H9 (cell line): Measurements from ENCODE around the gene ITGA1. TPM values are rescaled to one million over a fixed set of nuclear protein-coding genes. Genes with fewer than 3 reads are reported as not detected.

ENCODE experiments used
- DNase-seq: peaks from one replicate; pipeline ENCODE4 v3.0.0-alpha.2; 2017
- H2AFZ ChIP-seq: one replicate; pipeline ENCODE4 v1.6.1; 2013; ENCODE audit warnings: mild to moderate bottlenecking, low read length, control low read depth, moderate library complexity
- H2AK5ac ChIP-seq: 2 replicates; pipeline ENCODE4 v1.6.1; 2013; ENCODE audit warnings: low read length, control low read depth, mixed read lengths; ENCODE audit not compliant: insufficient read length
- H2BK120ac ChIP-seq: one replicate; pipeline ENCODE4 v1.6.1; 2013; ENCODE audit warnings: low read depth, mild to moderate bottlenecking, low read length, control low read depth, inconsistent platforms; ENCODE audit not compliant: poor library complexity, severe bottlenecking
- H2BK12ac ChIP-seq: 2 replicates; pipeline ENCODE4 v1.6.1; 2013; ENCODE audit warnings: low read length, control low read depth, mixed read lengths, low read depth; ENCODE audit not compliant: insufficient read length
- H2BK15ac ChIP-seq: 2 replicates; pipeline ENCODE4 v1.6.1; 2013; ENCODE audit warnings: low read depth, low read length, control low read depth
- H2BK20ac ChIP-seq: one replicate; pipeline ENCODE4 v1.6.1; 2013; ENCODE audit warnings: low read depth, mild to moderate bottlenecking, low read length, control low read depth, inconsistent platforms; ENCODE audit not compliant: poor library complexity, severe bottlenecking
- H2BK5ac ChIP-seq: 2 replicates; pipeline ENCODE4 v1.6.1; 2013; ENCODE audit warnings: low read length, control low read depth, mixed read lengths; ENCODE audit not compliant: insufficient read length
- H3K14ac ChIP-seq: 2 replicates; pipeline ENCODE4 v1.6.1; 2013; ENCODE audit warnings: low read length, control low read depth; ENCODE audit not compliant: insufficient read depth
- H3K18ac ChIP-seq: 2 replicates; pipeline ENCODE4 v1.6.1; 2013; ENCODE audit warnings: low read depth, mild to moderate bottlenecking, mixed read lengths, low read length, control low read depth; ENCODE audit not compliant: insufficient read length
- H3K23ac ChIP-seq: 2 replicates; pipeline ENCODE4 v1.6.1; 2013; ENCODE audit warnings: low read length, control low read depth, mixed read lengths, low read depth; ENCODE audit not compliant: insufficient read length
- H3K23me2 ChIP-seq: 2 replicates; pipeline ENCODE4 v1.6.1; 2013; ENCODE audit warnings: low read depth, mild to moderate bottlenecking, mixed read lengths, low read length, control low read depth; ENCODE audit not compliant: insufficient read length, poor library complexity, severe bottlenecking
- H3K27ac ChIP-seq: 2 replicates; pipeline ENCODE4 v1.5.1; 2013; ENCODE audit warnings: low read length, control low read depth, mixed read lengths, low read depth; ENCODE audit not compliant: insufficient read length
- H3K27me3 ChIP-seq: 2 replicates; pipeline ENCODE4 v1.6.1; 2013; ENCODE audit warnings: low read length, control low read depth, inconsistent platforms; ENCODE audit not compliant: insufficient read depth
- H3K4ac ChIP-seq: 2 replicates; pipeline ENCODE4 v1.6.1; 2013; ENCODE audit warnings: low read depth, mild to moderate bottlenecking, control low read depth, inconsistent platforms, low read length, moderate library complexity
- H3K4me1 ChIP-seq: 2 replicates; pipeline ENCODE4 v1.6.1; 2013; ENCODE audit warnings: low read length, control low read depth, inconsistent platforms; ENCODE audit not compliant: insufficient read depth
- H3K4me2 ChIP-seq: 2 replicates; pipeline ENCODE4 v1.6.1; 2013; ENCODE audit warnings: low read length, control low read depth, mixed read lengths; ENCODE audit not compliant: insufficient read length, insufficient read depth
- H3K56ac ChIP-seq: 2 replicates; pipeline ENCODE4 v1.6.1; 2013; ENCODE audit warnings: low read depth, mild to moderate bottlenecking, mixed read lengths, low read length, control low read depth; ENCODE audit not compliant: insufficient read length
- H3K79me1 ChIP-seq: 2 replicates; pipeline ENCODE4 v1.6.1; 2013; ENCODE audit warnings: low read depth, mild to moderate bottlenecking, moderate library complexity, low read length, control low read depth, inconsistent platforms; ENCODE audit not compliant: insufficient read depth, poor library complexity, severe bottlenecking
- H3K79me2 ChIP-seq: 2 replicates; pipeline ENCODE4 v1.6.1; 2013; ENCODE audit warnings: low read length, control low read depth, inconsistent platforms; ENCODE audit not compliant: insufficient read depth
- H3K9ac ChIP-seq: 2 replicates; pipeline ENCODE4 v1.6.1; 2013; ENCODE audit warnings: low read length, control low read depth, mixed read lengths; ENCODE audit not compliant: insufficient read length; ENCODE audit errors: extremely low read depth
- H3K9me3 ChIP-seq: one replicate; pipeline ENCODE4 v1.6.1; 2013; ENCODE audit warnings: low read depth, low read length, inconsistent platforms; ENCODE audit not compliant: control insufficient read depth
- H3T11ph ChIP-seq: one replicate; pipeline ENCODE4 v1.6.1; 2013; ENCODE audit warnings: mild to moderate bottlenecking, low read length, control low read depth, inconsistent platforms
- H4K20me1 ChIP-seq: one replicate; pipeline ENCODE4 v1.6.1; 2013; ENCODE audit not compliant: control insufficient read depth, insufficient read length, insufficient read depth
- H4K5ac ChIP-seq: 2 replicates; pipeline ENCODE4 v1.6.1; 2013; ENCODE audit warnings: low read depth, mild to moderate bottlenecking, mixed read lengths, low read length, control low read depth; ENCODE audit not compliant: insufficient read length
- H4K8ac ChIP-seq: replicated peaks from 2 replicates; pipeline ENCODE4 v1.6.1; 2013; ENCODE audit warnings: low read length, control low read depth, mixed read lengths, low read depth; ENCODE audit not compliant: insufficient read length
- H4K91ac ChIP-seq: 2 replicates; pipeline ENCODE4 v1.6.1; 2013; ENCODE audit warnings: low read depth, mild to moderate bottlenecking, moderate library complexity, mixed read lengths, low read length, control low read depth; ENCODE audit not compliant: insufficient read length
- H3K27ac Mint-ChIP-seq, 3 experiments: 2 replicates in 2 of 3; 3 replicates in 1 of 3; pipeline ENCODE4 v1.8.0; 2020 to 2021; ENCODE audit warnings: mixed read lengths in 3 of 3, mild to moderate bottlenecking in 1 of 3, moderate library complexity in 1 of 3
- H3K27me3 Mint-ChIP-seq: 2 replicates; pipeline ENCODE4 v1.8.0; 2021; ENCODE audit warnings: low read depth, mild to moderate bottlenecking, moderate library complexity, mixed read lengths
- H3K36me3 Mint-ChIP-seq, 3 experiments: 2 replicates in 2 of 3; 3 replicates in 1 of 3; pipeline ENCODE4 v1.8.0; 2020 to 2021; ENCODE audit warnings: low read depth in 3 of 3, mixed read lengths in 3 of 3; ENCODE audit not compliant: insufficient read depth in 1 of 3
- H3K4me1 Mint-ChIP-seq, 2 experiments: 2 replicates each; pipeline ENCODE4 v1.8.0; 2020; ENCODE audit warnings: mixed read lengths in 2 of 2
- H3K4me3 Mint-ChIP-seq, 2 experiments: 2 replicates in 1 of 2; 3 replicates in 1 of 2; pipeline ENCODE4 v1.8.0; 2020 to 2021; ENCODE audit warnings: mild to moderate bottlenecking in 2 of 2, mixed read lengths in 2 of 2, moderate library complexity in 1 of 2
- H3K9me3 Mint-ChIP-seq, 2 experiments: 2 replicates in 1 of 2; 3 replicates in 1 of 2; pipeline ENCODE4 v1.8.0; 2020; ENCODE audit warnings: mild to moderate bottlenecking in 2 of 2, mixed read lengths in 2 of 2, moderate library complexity in 1 of 2
- CTCF ChIP-seq: fragments of 200-600 bp; sonication (generic); conservative IDR thresholded peaks from 3 replicates; pipeline ENCODE4 v1.8.0; 2021; ENCODE audit warnings: antibody characterized with exemption, mild to moderate bottlenecking
- total RNA-seq: library from RNA; stranded (reverse); gene quantifications from 2 replicates; pipeline ENCODE4 v1.2.1, GENCODE V29; 2021

Gene ITGA1
- total RNA-seq, 1 experiment from 2014 or later: 3.9 TPM

GRCh38 chr5:52807037-52807436 lies 19.3 kb downstream of the ITGA1 start:
- H3K4ac ChIP-seq: no peak overlapping the region
- no peaks in the 10 kb centered on the region for H3K9me3 ChIP-seq
- no peak overlapping the region for H3K27ac ChIP-seq
- no peak for TF ChIP-seq CTCF
- no peak overlapping the region for H3K56ac ChIP-seq
- H3K18ac ChIP-seq: no peak overlapping the region
- Mint-ChIP-seq H3K36me3 (no peaks in the 10 kb centered on the region; a peak in 2 of 7 replicates), H3K4me3 (no peak overlapping the region), H3K4me1 (peaks cover 19 to 20% of the 10 kb centered on the region in 2 experiments), H3K27me3 (no peaks in the 10 kb centered on the region), H3K9me3 (no peaks in the 10 kb centered on the region), H3K27ac (no peak overlapping the region)
- no peak overlapping the region for H2BK12ac ChIP-seq
- H3K4me2 ChIP-seq: no peak overlapping the region
- H2AK5ac ChIP-seq: no peak overlapping the region
- H2AFZ ChIP-seq: no peak overlapping the region
- no peak overlapping the region for H2BK15ac ChIP-seq
- H4K5ac ChIP-seq: no peak overlapping the region
- no peaks in the 10 kb centered on the region for H3K4me1 ChIP-seq
- H4K8ac ChIP-seq: no peak overlapping the region
- no peak overlapping the region for H2BK5ac ChIP-seq
- H3K79me1 ChIP-seq: no peaks in the 10 kb centered on the region
- no peak overlapping the region for H3K14ac ChIP-seq
- no peak overlapping the region for H4K91ac ChIP-seq
- no peak overlapping the region for H3K9ac ChIP-seq
- peaks cover 7% of the 10 kb centered on the region; the same call in 1 of the 2 replicates for H3K79me2 ChIP-seq
- no peaks in the 10 kb centered on the region for H3K23me2 ChIP-seq
- H4K20me1 ChIP-seq: no peaks in the 10 kb centered on the region
- H3T11ph ChIP-seq: no peak overlapping the region
- H2BK120ac ChIP-seq: no peak overlapping the region
- no peak overlapping the region for H2BK20ac ChIP-seq
- no peaks in the 10 kb centered on the region for H3K27me3 ChIP-seq
- DNase-seq: no peak
- H3K23ac ChIP-seq: no peak overlapping the region
